Cardiac muscle cell (in vitro differentiated cells and primary cell): ENCODE data around the gene STMN1. TPM values are rescaled to one million over a fixed set of nuclear protein-coding genes. Genes with fewer than 3 reads are reported as not detected.
A peak's percentile ranks its signal among the peaks of the same experiment; 100 is the strongest.

Experiments used
- DNase-seq, 2 donors: peaks; one replicate each; pipeline versions ENCODE4 v3.0.0 to v3.0.0-alpha.2; 2010 to 2017; ENCODE audit warnings: low read depth in 1 of 2, low spot score in 1 of 2
- H3K27ac ChIP-seq: fragments of 200-600 bp; sonication (generic); 2 replicates; pipeline ENCODE4 v1.5.1; 2016
- H3K27me3 ChIP-seq: fragments of 200-600 bp; sonication (generic); 2 replicates; pipeline ENCODE4 v1.6.0; 2016; ENCODE audit warnings: control low read depth
- H3K36me3 ChIP-seq: fragments of 200-600 bp; sonication (generic); 2 replicates; pipeline ENCODE4 v1.5.1; 2016; ENCODE audit warnings: control low read depth
- H3K4me1 ChIP-seq: fragments of 200-600 bp; sonication (generic); 2 replicates; pipeline ENCODE4 v1.8.1; 2017; ENCODE audit warnings: low read depth, mild to moderate bottlenecking, mixed run types
- H3K4me3 ChIP-seq: fragments of 200-600 bp; sonication (generic); 2 replicates; pipeline ENCODE4 v1.5.1; 2016; ENCODE audit warnings: mild to moderate bottlenecking
- H3K9me3 ChIP-seq: fragments of 200-600 bp; sonication (generic); 2 replicates; pipeline ENCODE4 v1.5.1; 2017; ENCODE audit warnings: low read depth, mild to moderate bottlenecking, control low read depth
- polyA plus RNA-seq: library from polyadenylated mRNA; unstranded; fragments of >200 nt; fragmentation: Nextera tagmentation; extraction: Ambion mirVana; gene quantifications from 2 replicates; pipeline ENCODE4 v1.2.1, GENCODE V29; 2016
- total RNA-seq: library from RNA; depleted of rRNA; stranded (reverse); fragments of >200 nt; gene quantifications from 2 replicates; pipeline ENCODE4 v1.2.3, GENCODE V29; 2016
- TF ChIP-seq, protein P1 (sequence below): IDR thresholded peaks from 2 replicates; pipeline ENCODE4 v1.5.1; 2012; ENCODE audit warnings: low read depth, mild to moderate bottlenecking, low read length

STMN1 gene
- total and polyA plus RNA-seq, 2 experiments from 2014 or later: 572 to 943 TPM

DNA sequence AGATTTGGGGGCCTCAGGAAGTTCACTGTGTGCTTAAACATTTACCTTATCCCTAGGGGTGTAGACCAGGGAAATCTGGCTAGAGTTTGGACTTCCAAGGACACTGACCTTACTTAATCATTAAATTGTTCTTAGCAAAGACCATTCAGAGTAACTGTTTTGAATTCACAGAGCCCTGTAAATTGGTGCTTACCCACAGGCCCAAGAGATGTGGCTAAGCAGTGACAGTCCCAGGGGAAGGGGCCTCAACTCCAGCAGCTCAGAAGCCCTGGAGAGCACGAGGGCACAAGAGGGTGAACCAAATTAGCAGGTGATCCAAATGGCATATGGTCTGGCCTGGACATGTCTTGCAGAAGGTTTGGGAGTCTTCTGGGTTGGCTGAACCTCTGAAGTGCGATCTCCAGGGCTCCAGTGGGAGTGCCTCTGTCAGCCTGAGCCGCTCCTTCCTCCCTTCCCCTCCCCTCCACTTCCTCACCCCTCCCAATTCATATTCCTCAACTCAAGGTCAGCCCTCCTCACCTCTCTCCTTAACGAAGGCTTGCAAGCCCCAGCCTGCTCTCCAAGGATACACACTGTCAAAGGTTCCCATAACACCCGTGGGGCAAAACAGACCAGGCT is 35.0 kb downstream of the STMN1 start:
- no peak for DNase-seq
- H3K27me3 ChIP-seq: no peaks in the 10 kb centered on the region

DNA sequence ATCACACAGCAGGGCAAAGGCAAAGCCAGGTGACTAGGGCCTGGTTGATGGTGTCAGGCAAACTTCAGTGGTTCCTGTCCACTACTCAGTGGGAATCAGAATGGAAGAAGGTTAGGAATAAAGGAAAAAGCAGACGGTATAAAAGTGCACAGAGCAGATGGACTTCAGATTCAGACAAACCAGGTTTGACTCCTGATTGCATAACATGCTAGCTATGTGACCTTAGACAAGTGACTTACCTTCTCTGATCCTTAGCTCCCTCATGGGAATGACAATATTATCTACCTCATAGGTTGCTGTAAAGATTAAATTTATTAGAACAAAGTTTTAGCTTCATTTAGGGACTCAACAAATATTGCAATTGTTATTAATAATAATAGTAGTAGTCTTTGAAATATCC is 35.6 kb downstream of the STMN1 start:
- TF ChIP-seq, protein P1, sequence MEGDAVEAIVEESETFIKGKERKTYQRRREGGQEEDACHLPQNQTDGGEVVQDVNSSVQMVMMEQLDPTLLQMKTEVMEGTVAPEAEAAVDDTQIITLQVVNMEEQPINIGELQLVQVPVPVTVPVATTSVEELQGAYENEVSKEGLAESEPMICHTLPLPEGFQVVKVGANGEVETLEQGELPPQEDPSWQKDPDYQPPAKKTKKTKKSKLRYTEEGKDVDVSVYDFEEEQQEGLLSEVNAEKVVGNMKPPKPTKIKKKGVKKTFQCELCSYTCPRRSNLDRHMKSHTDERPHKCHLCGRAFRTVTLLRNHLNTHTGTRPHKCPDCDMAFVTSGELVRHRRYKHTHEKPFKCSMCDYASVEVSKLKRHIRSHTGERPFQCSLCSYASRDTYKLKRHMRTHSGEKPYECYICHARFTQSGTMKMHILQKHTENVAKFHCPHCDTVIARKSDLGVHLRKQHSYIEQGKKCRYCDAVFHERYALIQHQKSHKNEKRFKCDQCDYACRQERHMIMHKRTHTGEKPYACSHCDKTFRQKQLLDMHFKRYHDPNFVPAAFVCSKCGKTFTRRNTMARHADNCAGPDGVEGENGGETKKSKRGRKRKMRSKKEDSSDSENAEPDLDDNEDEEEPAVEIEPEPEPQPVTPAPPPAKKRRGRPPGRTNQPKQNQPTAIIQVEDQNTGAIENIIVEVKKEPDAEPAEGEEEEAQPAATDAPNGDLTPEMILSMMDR: no peak
- Histone ChIP-seq H3K36me3 (no peaks in the 10 kb centered on the region), H3K27ac (no peak overlapping the region), H3K27me3 (no peaks in the 10 kb centered on the region), H3K4me1 (peaks cover 18% of the 10 kb centered on the region), H3K4me3 (no peak overlapping the region), H3K9me3 (no peaks in the 10 kb centered on the region)
- no peak for DNase-seq

More for the DNA sequence above, 35.0 kb downstream of the STMN1 start:
- TF ChIP-seq, protein P1: no peak
- H3K27ac ChIP-seq: peak overlapping the region; percentile 42
- H3K9me3 ChIP-seq: no peaks in the 10 kb centered on the region
- peaks cover 23% of the 10 kb centered on the region for H3K4me1 ChIP-seq
- H3K4me3 ChIP-seq: no peak overlapping the region
- no peaks in the 10 kb centered on the region for H3K36me3 ChIP-seq

- Histone ChIP-seq H3K4me1 (peaks cover 18% of the 10 kb centered on the region), H3K9me3 (no peaks in the 10 kb centered on the region), H3K27me3 (no peaks in the 10 kb centered on the region), H3K36me3 (no peaks in the 10 kb centered on the region), H3K27ac (no peak overlapping the region), H3K4me3 (no peak overlapping the region)
- TF ChIP-seq, protein P1: no peak
- no peak for DNase-seq
Observed at GRCh38 chr1:25869909-25870606, 36.2 kb downstream of the STMN1 start.

- Histone ChIP-seq H3K27me3 (no peaks in the 10 kb centered on the region), H3K36me3 (no peaks in the 10 kb centered on the region), H3K4me1 (peaks cover 10% of the 10 kb centered on the region), H3K27ac (no peak overlapping the region), H3K9me3 (no peaks in the 10 kb centered on the region), H3K4me3 (no peak overlapping the region)
- DNase-seq: no peak
- TF ChIP-seq, protein P1: no peak
Observed at GRCh38 chr1:25867210-25867991, 38.8 kb downstream of the STMN1 start.

GRCh38 chr1:25866288-25866687 is 39.9 kb downstream of the STMN1 start:
- Histone ChIP-seq H3K27me3 (no peaks in the 10 kb centered on the region), H3K9me3 (no peaks in the 10 kb centered on the region), H3K4me1 (peaks cover 5% of the 10 kb centered on the region), H3K27ac (no peak overlapping the region), H3K36me3 (no peaks in the 10 kb centered on the region), H3K4me3 (no peak overlapping the region)
- no peak for DNase-seq
- TF ChIP-seq, protein P1: no peak
